GM12878 (cell line): ENCODE measurements around the gene DTD1. TPM values are rescaled to one million over a fixed set of nuclear protein-coding genes. Genes with fewer than 3 reads are reported as not detected.

Experiments used
- BRCA1 ChIP-seq: IDR thresholded peaks from 2 replicates; pipeline ENCODE4 v1.6.1; 2011; ENCODE audit warnings: low read depth, low read length, improper control_type of control experiment
- CREM ChIP-seq: IDR thresholded peaks from 2 replicates; pipeline ENCODE4 v1.6.1; 2014; ENCODE audit warnings: antibody characterized with exemption, low read depth
- CUX1 ChIP-seq: IDR thresholded peaks from 2 replicates; pipeline ENCODE4 v1.6.1; 2012; ENCODE audit warnings: improper control_type of control experiment, low read depth, low read length; ENCODE audit not compliant: insufficient replicate concordance
- ESRRA ChIP-seq: IDR thresholded peaks from 2 replicates; pipeline ENCODE4 v1.6.1; 2012; ENCODE audit warnings: mild to moderate bottlenecking, low read length, improper control_type of control experiment
- EZH2 ChIP-seq: IDR thresholded peaks from 2 replicates; pipeline ENCODE4 v1.6.1; 2012; ENCODE audit warnings: low read depth, mild to moderate bottlenecking, control low read depth, inconsistent platforms, low read length, borderline replicate concordance; ENCODE audit not compliant: control insufficient read depth
- GABPA ChIP-seq: IDR thresholded peaks from 2 replicates; pipeline ENCODE4 v1.6.1; 2014; ENCODE audit warnings: antibody characterized with exemption, low read depth, mild to moderate bottlenecking, inconsistent platforms
- KAT2A ChIP-seq: conservative IDR thresholded peaks from 2 replicates; pipeline ENCODE4 v1.6.1; 2011; ENCODE audit warnings: low read depth, low read length; ENCODE audit not compliant: control insufficient read depth
- MLLT1 ChIP-seq: fragments of 450-650 bp; IDR thresholded peaks from 2 replicates; pipeline ENCODE4 v1.6.1; 2016; ENCODE audit warnings: mild to moderate bottlenecking
- NFXL1 ChIP-seq: fragments of 450-650 bp; IDR thresholded peaks from 2 replicates; pipeline ENCODE4 v1.6.1; 2017; ENCODE audit warnings: antibody characterized with exemption, mild to moderate bottlenecking, borderline replicate concordance
- NR2C2 ChIP-seq: IDR thresholded peaks from 2 replicates; pipeline ENCODE4 v1.6.1; 2011; ENCODE audit warnings: borderline replicate concordance, low read depth; ENCODE audit not compliant: control insufficient read depth, insufficient read length
- PAX8 ChIP-seq: fragments of 450-650 bp; IDR thresholded peaks from 2 replicates; pipeline ENCODE4 v1.6.1; 2017; ENCODE audit warnings: mild to moderate bottlenecking, moderate library complexity
- POLR2A ChIP-seq: IDR thresholded peaks from 2 replicates; pipeline ENCODE4 v1.6.1; 2011; ENCODE audit warnings: low read depth, mild to moderate bottlenecking, low read length
- RAD51 ChIP-seq: fragments of 450-650 bp; IDR thresholded peaks from 2 replicates; pipeline ENCODE4 v1.6.1; 2016; ENCODE audit warnings: moderate library complexity, mild to moderate bottlenecking, inconsistent platforms
- RB1 ChIP-seq: fragments of 450-650 bp; formaldehyde crosslinking; IDR thresholded peaks from 2 replicates; pipeline ENCODE4 v1.6.1; 2017; ENCODE audit warnings: mild to moderate bottlenecking, borderline replicate concordance
- RELB ChIP-seq: fragments of 450-650 bp; IDR thresholded peaks from 2 replicates; pipeline ENCODE4 v1.6.1; 2017; ENCODE audit warnings: low read depth, mild to moderate bottlenecking, moderate library complexity
- RUNX3 ChIP-seq: IDR thresholded peaks from 2 replicates; pipeline ENCODE4 v1.6.1; 2012; ENCODE audit warnings: low read length, inconsistent platforms
- SMARCA5 ChIP-seq: fragments of 450-650 bp; IDR thresholded peaks from 2 replicates; pipeline ENCODE4 v1.6.1; 2017; ENCODE audit warnings: mild to moderate bottlenecking
- SPI1 ChIP-seq: IDR thresholded peaks from 2 replicates; pipeline ENCODE4 v1.6.1; 2011; ENCODE audit warnings: low read depth, mild to moderate bottlenecking, low read length, moderate library complexity, borderline replicate concordance; ENCODE audit not compliant: insufficient read depth
- SREBF1 ChIP-seq: IDR thresholded peaks from 2 replicates; pipeline ENCODE4 v1.6.1; 2012; ENCODE audit warnings: mild to moderate bottlenecking, low read length
- WRNIP1 ChIP-seq: IDR thresholded peaks from 2 replicates; pipeline ENCODE4 v1.6.1; 2011; ENCODE audit warnings: low read depth, low read length, improper control_type of control experiment, borderline replicate concordance
- polyA plus RNA-seq, 11 experiments: library from polyadenylated mRNA; depleted of rRNA in 4 of 11; unstranded in 6 of 11; stranded (reverse) in 5 of 11; fragments of >200 nt; fragmentation: Nextera tagmentation in 4 of 11; fragmentation: Illumina TruSeq in 1 of 11; extraction: Ambion mirVana in 4 of 11; extraction: Trizol in 1 of 11; gene quantifications; 1 replicate in 1 of 11; 2 replicates in 10 of 11; pipeline versions ENCODE4 v1.2.1 to v1.2.3, GENCODE V29; 2011 to 2016; ENCODE audit warnings: inconsistent platforms in 2 of 11, missing spikeins in 2 of 11, low read depth in 1 of 11
- total RNA-seq, 4 experiments: library from RNA; depleted of rRNA in 3 of 4; stranded (reverse); fragments of >200 nt in 3 of 4; fragmentation: Illumina TruSeq in 1 of 4; extraction: Trizol in 1 of 4; gene quantifications; 2 replicates each; pipeline versions ENCODE4 v1.2.1 to v1.2.3, GENCODE V29; 2013 to 2021
- TF ChIP-seq, protein P1 (sequence below): IDR thresholded peaks from 2 replicates; pipeline ENCODE4 v1.6.1; 2011; ENCODE audit warnings: low read depth, low read length, improper control_type of control experiment, borderline replicate concordance

DTD1 gene
- total and polyA plus RNA-seq, 10 of the 15 experiments (the other 5 are each of a cell fraction or from before 2014, with no cell fraction given): 24.3 to 99.8 (median 63.3) TPM

DNA sequence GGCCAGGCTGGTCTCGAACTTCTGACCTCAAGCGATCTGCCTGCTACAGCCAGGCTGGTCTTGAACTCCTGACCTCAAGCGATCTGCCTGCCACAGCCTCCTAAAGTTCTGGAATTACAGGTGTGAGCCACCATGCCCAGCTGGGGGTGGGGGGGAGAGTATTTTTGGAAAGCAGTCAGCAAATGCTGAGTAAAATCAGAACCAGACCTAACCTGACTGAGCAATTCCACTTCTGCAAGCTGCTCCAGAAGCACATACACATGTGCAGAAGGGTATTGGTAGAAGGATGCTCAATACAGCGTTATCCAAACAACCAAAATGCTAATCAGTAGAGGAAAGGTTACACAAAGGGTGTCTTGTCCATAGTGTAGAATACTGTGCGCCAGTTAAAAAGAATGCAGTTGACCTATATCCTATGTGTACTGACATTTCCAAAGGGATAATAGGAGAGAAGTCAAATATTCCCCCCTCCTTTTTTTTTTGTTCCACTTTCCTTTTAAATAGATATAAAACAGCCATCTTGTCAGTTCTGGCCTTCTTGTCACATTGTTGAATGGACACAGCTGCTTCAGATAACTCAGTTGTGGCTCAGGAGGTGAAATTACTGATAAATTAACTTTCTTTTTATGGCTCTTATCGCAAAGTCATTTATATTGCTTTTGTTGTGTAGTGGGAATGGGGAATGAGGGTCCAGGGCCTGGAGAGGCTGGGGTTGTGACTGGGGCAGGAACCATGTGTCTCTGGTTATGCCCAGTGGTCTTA is 74.6 kb downstream of the DTD1 start (continued):
- TF ChIP-seq CREM: 0 out of 2 replicates have a peak, but pooled peaks have one; percentile 50
- TF ChIP-seq PAX8: no peak
- TF ChIP-seq NFXL1: no peak
- TF ChIP-seq RELB: no peak
- TF ChIP-seq SPI1: peak; percentile 20; the same call in 1 of the 2 replicates
- no peak for TF ChIP-seq EZH2
- TF ChIP-seq SREBF1: no peak
- TF ChIP-seq RUNX3: peak; percentile 74
- no peak for TF ChIP-seq RB1
- no peak for TF ChIP-seq NR2C2
- TF ChIP-seq CUX1: no peak
- no peak for TF ChIP-seq POLR2A
- no peak for TF ChIP-seq KAT2A
- TF ChIP-seq GABPA: no peak
- no peak for TF ChIP-seq RAD51
- TF ChIP-seq MLLT1: no peak
- TF ChIP-seq BRCA1: no peak
- TF ChIP-seq SMARCA5: no peak
- TF ChIP-seq WRNIP1: no peak
- TF ChIP-seq, protein P1, sequence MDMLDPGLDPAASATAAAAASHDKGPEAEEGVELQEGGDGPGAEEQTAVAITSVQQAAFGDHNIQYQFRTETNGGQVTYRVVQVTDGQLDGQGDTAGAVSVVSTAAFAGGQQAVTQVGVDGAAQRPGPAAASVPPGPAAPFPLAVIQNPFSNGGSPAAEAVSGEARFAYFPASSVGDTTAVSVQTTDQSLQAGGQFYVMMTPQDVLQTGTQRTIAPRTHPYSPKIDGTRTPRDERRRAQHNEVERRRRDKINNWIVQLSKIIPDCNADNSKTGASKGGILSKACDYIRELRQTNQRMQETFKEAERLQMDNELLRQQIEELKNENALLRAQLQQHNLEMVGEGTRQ: no peak
- TF ChIP-seq ESRRA: no peak
